Left hindlimb (tissue), 1 donor: Measurements from ENCODE around the gene C15orf39.
"Not testable (repeated sequence)": the region's sequence is repeated elsewhere in the genome, so short reads cannot be mapped to it uniquely, and the experiment has no call there.

Experiments
- DNase-seq: peaks from one replicate; pipeline ENCODE4 v3.0.0-alpha.2; 2018

The C15orf39 gene

DNA sequence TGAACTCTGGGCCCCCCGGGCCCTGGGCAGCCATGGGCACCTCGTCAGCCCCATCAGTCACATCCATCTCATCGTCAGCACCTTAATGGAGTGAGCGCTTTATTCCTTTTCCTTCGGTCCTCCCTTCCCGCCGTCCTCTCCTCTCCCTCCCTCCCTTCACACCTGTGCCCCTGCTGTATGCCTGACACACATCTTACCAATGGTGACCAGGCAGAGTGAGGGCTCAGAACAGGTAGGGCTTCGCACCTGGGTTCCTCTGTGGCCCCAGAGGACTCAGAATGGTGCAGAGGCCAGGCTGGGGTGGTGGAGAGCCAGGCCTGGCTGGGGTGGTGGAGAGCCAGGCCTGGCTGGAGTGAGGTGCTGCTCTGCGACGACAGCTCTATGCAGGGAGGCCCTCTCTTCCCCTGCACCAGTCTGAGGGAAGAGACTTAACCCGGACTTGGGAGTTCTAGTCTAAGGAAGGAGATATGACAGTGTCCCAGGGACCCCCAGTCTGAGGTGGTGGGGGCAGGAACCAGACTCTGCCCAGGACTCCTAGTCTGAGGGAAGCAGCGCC, 11.6 kb downstream of the C15orf39 start:
- no peak for DNase-seq

DNA sequence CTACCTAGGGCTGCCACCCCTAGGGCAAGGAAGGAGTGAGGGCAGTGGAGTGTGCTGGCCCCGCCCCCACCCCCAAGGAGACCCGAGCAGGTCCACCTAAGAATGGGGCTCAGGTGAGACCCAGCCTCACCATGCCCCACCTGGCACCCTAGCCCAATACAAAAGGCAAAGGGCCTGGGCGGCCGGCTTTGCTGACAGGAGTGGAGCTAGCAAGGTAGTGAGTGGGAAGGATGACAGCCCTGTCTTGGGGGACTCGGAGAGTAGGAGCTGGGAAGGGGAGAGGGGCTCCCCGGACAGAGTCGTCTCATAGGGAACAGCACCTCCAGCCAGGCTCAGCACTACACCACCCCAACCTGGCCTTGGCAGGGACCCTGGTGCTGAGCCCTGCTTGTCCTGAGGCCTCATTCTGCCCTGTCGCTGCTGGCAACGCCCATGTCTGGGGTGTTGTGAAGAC, 12.1 kb downstream of the C15orf39 start:
- DNase-seq: no peak

DNA sequence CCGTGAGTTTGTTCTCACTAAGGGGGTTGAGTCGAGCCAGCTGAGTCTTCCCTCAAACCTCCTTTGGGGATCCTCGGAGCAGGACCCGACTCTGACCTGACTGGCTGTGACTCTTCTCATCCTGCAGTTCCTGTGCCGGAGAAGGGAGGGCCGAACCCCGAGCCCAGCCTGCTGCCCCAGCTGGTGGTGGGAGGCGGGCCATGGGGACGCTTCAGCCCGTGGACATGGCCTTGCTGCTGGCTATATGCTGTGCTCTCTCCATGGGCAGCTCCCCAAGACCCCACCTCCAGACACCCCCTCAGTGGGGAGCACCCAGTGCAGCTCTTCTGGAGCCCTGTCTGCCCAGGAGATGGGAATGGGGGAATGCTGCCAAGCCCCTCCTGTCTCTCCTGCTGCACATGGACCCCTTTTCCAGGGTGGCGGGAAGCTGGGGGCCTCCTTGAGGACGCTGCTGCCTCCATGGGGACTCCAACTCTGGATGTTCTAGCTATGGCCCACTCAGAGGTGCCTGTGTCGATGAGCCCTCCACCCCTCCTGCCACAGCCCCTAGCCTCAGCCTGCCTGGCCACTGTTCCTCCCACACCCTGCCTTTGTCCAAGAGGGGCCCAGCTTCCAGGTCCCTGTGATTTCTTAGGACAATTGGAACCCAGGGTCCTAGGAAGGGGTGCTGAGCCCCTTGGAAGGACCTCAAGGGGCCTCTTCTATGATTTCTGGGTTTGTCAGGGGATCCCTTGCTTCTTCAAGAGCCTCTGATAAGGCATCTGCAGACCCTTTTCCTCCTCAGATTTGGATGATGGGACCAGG, 12.8 kb downstream of the C15orf39 start:
- no peak for DNase-seq

DNA sequence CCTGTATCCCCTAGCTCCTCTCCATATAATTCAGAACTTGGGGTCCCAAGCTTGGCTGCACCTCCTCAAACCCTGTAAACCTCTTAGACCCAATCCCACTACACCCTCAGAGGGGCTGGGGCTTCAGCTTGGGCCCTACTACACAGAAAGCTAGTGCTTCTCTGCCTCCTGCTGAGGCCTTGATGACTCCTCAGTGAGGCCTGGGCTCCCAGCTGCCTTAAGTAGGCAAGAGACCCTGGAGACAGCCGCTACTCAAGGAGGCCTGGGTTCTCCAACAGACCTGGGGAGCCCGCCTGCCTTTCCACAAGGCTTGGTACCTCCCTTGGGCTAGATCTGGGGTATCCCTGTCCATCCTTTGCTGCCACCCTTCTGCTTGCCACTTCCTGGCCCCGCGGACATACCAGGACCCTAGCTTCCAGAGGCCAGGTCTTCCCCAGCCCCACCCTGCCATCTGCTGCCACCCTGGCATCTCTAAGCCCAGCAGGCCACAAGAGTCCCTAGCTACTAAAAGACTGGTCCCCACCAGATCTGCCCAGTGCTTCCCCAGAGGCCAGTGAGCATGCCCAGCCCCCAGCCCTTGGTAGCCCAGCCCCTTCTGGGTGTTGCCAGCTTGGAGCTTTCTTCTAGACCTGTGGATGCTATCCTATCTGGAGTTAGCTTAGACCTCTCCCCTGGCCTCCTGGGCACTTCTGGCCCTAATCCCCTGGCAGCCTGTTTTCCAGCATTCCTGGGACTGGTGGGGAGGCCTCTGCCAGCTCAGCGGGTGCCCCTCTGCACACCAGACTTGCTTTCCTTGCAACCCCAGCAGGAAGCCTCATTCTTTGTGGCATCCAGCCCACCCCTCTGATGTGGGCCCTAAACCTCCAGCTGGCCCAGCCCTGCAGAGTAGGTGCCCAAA, 13.7 kb downstream of the C15orf39 start:
- no peak for DNase-seq

DNA sequence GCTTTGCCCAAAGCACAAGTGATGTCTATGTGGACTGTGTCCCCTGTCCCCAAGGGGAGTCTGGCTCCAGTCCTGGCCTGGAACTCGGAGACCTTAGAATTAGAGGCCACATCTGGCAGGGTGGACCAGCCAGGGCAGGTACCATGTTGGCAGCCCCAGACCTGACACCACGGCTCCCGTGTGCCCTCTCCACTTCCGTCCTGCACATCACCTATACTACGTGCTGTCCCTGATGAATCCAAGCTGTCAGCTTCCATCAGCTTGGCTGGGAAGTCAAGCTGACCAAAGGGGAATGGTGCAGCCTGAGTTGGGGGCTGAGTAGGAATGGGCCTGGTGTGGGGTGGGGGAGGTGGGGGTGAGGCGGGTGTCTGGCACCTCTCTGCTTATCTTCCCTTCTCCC, 15.3 kb downstream of the C15orf39 start:
- DNase-seq: no peak

DNA sequence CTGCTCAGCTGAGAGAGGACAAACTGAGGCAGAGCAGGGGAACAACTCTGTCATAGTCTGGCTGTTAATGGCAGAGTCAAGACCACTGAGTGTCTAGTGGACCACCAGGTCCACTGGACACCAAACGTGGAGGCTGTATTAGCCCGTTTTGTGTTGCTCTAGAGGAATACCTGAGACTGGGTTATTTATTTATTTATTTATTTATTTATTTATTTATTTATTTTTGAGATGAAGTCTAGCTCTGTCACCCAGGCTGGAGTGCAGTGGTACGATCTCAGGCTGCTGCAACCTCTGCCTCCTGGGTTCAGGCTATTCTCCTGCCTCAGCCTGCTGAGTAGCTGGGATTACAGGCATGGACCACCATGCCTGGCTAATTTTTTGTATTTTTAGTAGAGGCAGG, 15.9 kb downstream of the C15orf39 start:
- DNase-seq: not testable (repeated sequence)

DNA sequence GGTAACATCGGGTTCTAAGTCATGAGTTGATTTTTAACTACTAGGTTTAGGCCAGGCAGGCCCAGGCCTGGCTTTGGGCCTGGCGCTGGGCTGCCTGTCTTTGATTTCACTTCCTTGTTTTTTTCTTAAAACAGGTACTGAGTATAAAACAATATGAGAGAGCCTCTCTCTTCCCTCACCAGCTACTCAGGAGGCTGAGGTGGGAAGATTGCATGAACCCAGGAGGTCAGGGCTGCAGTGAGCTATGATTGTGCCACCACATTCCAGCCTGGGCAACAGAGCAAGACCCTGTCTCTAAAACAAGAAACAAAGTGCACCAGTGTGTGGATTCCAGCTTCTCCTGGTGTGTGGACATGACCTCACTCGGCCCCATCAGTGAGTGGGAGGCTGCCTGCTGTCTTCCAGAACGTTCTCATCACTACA, 17.8 kb downstream of the C15orf39 start:
- DNase-seq: not testable (repeated sequence)

DNA sequence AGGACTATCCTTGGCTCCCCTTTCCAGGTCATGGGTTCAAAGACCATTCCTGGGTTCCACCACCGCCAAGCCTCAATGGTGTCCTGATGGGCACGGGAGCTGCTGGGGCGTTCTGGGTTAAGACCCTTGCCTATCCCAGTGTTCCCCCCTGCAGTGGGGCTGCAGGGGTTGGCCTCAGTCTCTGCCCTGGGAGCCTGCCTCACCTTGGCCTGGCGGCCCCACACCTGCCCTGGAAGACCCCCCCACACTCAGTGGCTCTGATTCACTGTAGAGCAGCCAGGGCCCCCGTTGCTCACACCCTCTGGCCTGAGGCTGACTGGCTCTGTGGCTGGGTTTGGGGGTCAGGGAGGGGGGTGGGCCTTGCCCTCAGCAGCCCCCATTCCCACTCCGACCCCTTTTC, 22.0 kb downstream of the C15orf39 start:
- peak; percentile 12 for DNase-seq

DNA sequence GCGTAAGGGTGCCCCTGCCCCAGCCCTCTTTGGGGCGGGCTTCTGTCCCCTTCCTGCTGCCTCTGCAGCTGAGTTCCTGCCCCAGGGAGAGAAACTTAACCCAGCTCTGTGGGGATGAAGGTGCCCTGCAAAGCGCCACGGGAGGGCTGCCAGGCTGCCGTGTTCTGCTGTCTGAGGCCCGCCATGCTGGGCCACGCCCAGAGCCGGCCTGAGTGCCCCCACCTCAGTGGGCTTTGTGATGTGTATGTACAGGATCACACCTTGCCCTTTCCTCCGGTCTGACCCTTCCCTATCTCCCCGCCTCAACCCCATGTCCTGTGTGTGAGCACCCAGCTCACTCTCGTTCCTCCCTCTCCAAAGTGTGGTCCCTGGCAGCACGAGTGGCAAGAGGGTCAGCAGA, 22.6 kb downstream of the C15orf39 start:
- no peak for DNase-seq

DNA sequence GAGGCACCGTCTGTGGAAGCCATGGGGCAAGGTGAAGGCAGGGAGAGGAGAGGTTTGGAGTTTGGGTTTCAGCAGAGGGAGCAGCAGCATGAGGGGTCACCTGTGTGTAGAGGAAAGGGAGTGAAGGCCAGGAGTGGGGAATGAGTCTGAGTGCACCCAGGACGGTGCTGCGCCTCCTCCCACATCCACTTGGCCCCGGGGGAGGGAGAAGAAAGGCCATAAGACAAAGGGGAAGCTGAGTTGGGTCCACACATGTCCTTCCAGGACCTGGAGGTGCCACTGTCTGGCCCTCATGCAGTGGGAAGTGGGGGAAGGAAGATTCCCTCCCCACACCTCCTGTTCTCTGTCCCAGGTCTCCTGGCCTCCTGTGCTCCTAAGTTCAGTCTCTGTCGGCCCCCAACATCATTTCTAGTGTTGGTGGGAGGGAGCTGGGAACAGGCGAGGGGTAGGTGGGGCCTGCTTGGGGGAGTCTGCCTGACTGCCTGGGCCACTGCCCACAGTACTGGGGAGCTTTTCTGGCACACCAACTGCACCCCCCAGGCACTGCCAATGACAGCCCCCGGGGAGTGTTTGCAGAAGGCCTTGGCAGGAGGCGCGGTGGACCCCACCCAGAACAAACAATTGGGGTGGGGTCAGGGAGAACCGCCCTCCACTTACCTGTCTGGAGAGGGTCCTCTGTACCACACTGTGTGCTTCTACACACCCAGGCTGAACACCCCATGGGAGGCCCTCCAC, 23.6 kb downstream of the C15orf39 start:
- DNase-seq: not testable (repeated sequence)

DNA sequence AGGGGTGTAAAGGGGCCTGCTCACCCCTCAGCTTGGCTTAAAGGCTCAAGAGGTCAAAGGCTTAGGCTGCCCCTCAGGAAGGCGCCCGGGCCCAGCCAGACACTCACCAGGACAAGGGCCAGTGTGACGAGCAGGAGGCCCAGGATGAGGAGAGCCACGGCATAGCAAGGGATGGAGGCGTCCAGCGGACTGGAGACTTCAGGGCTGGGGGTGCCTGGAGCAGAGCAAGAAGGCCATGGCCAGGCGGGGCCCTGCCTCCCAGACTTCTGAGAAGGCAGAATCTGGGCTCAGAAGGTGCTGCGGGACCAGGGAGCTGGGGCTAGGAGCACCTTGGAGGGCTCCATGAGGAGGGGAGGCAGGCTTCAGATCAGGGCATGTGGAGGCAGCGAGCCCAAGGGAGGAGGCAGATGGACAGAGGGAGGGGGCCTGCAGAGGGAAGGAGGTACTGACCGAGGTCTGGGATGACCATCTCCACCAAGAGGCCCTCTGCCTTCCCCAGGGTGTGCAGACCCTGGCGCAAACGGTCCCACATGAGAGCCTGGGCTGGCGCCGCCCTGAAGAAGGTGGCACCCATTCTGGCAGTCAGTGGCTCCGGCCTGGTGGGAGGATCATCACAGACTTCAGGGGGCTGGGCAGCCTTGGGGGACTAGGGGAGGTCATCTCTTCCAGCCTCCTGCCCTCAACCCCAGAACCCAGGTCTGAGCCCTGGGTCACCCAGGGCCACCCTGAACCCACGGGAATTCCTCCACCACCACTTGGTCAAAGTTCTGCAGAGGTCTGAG, 24.5 kb downstream of the C15orf39 start:
- no peak for DNase-seq

DNA sequence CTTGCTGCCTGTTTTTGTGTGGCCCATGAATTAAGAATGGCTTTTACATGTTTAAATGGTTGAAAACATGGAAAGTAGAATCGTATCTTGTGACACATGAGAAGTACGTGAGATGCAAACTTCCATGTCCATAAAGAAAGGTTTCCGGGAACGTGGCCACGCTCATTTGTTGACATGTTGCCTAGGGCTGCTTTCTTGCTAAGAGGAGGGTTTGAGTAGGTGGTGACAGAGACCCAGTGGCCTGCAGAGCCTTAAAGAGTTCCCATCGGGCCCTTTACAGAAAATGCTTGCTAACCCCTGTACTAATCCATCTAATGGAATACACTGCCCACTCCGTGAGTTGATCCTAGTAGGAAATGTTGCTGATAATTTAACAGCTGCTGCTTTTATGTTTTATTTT, 25.4 kb downstream of the C15orf39 start:
- not testable (repeated sequence) for DNase-seq

DNA sequence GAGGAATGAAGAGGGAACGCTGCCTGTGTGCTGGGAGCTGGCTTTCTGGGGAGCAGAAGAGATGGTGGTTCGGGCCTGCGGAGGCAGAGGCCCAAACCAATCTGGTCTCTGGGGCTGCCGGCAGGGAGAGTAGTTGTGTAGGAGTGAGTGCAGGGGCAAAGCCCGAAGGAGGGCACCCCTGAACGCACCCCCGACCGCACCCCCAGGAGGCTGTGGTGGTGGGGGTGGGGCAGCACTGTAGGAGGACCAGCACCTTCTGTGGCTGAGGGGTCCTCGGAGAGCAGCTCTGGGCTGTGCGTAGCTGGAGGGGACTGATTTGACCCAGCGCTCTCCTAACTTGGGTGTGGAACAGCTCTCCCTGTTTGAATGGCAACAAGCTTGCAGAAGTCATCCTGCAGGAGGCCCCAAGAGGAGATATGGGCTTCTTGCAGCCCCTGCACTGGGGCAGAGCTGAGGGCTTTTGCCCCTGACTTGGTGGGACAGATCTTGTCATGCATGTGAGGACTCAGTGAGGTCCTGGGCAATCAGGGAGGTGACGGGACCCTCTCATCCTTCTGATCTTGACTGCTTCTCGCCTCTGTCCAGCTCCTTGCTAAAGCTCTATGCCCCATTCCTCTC, 26.1 kb downstream of the C15orf39 start:
- no peak for DNase-seq

DNA sequence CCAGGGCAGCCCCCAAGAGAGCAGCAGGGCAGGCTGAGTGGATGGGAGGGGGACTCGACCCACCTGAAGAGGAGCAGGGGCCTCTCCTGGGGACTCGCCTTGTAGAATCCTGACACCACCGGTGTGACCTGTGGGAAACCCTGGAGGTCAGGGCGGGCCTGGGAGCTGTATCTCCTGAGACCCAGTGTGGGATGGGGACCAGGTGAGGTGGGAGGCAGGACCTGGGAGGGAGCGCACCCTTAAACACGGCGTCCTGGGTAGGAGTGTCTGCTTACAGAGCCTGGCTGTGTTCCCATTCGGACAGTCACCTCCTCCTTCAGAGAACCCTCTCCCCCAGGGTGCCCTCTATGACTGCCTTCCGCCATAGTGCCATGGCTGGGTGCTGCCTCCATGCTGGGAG, 27.1 kb downstream of the C15orf39 start:
- DNase-seq: no peak

DNA sequence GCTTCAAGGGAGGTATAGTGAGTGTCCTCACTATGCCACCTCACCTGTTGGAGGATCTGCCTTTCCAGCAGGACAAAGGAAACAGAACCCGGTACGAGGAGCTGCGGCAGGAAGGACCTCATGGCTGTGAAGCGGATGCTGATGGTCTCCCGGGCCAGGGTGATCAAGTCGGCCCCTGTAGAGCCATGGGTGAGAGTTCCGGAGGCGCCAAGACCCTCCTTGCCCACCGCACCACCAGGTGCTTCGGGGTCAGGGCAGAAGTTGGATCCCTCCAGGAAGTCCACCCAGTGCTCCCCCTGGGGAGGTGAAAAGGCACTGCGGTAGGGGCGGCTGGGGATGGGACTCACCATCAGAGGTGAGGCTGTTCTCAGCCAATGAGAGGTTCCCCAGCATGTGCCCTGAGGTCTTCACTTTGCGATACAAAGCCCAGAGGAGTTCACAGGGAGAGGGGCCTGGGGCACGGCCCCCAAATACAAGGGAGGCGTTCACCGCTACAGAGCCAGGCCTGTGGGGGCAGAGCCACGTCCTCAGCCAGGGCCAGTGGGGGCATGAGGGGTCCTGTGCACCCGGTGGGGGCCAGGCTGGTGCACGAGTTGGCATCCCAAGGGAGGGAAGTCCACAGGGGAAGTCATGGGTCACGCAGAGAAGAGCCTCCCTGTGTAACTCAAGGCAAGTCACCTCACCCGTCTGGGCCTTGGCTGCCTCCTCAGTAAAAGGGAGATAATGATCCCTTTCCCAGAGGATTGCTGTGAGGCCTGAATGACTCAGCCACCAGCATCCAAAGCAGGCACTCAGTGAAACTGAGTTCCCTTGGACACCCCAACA, 27.7 kb downstream of the C15orf39 start:
- no peak for DNase-seq

DNA sequence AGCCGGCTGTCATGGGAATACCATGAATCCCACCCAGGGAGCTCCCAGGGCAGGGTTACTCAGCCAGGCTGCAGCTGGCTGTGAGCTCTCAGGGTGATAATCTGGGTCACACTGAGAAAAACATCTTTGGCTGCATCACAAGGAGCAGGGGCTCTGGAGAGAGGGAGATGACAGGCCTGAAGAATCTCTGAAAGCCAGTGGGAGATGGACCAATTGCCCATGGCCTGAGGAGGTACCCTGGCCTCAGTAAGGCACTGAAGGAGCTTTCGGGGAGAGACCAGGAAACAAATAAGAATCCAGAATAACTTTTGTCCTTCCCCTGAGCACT, 28.3 kb downstream of the C15orf39 start:
- no peak for DNase-seq

DNA sequence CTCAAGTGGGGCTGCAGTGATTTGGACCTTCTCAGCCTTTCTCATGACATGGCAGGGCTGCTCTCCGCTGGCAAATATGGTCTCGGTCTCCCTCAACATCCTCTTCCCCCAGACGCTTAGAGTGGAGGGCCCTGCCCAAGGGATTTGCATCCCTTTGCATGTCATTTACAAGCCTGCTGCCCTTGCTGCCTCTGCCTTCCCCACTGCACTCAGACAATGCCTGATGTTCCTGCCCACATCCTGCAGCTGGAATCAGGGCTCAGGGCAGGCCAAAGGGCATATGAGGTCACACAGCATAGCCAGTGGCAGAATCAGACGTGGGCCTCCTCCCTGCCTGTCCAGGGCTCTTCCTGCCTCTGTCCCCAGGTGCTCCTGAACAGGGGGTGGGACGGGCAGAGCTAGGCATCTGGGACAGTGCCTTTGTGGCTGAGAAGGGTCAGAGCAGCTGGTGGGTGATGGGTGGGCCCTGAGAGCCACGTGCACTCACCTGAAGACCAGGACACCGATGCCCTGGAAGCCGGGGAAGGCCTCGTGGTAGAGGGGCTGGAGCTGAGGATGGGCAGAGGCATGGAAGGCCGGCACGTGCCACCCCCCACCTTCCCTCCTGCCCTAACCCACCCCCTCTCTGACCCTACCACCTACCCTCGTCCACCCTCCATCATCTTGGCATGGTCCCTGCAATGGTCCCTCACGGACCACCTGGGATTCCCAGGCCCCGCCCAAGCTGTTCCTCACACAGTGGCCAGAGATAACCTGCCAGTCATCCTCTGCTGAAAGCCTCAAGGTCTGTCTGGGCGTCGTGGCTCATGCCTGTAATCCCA, 29.1 kb downstream of the C15orf39 start:
- DNase-seq: no peak

DNA sequence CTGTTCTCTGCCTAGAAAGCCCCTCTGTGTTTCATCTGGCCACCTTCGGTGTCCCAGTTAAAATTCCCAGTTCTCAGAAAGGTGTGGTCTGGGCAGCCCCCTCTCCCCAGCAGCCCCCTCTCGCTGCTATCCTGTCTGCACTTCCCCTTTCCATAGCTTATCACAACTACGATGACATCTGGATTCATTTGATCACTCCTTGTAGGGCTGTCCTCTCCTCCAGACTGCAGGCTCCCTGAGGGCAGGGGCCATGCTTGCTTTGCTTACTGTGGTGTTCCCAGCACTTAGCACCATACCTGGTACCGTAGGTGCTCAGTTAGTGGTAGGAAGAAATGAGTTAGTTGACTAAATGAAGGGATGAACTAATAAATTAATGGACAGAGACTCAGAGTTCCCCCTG, 30.2 kb downstream of the C15orf39 start:
- no peak for DNase-seq

DNA sequence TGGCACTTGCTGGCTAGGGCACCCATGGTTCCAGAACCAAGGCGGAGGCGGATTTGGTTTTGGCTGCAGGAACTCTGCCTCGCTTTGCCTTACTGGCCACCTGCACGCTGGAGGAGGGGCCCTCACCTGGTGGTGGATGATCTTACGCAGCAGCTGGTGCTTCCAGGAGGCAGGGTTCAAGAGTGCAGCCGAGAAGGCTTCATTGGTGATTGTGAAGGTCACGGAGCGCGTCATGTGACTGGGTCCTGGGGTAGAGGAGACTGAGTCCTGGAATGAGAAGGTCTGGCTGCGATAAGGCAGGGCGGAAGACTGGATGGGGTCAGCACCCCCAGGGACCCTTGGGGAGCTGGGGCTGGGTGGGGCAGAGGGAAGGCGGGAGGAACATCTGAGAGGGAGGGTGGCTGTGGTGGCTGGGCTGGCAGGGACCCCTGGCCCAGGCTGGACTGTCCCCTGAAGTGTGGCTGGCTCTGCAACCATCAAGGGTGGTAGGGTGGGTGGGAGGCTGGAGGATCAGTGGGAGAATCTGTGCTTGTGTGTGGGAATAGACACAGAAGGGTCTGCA, 30.7 kb downstream of the C15orf39 start:
- no peak for DNase-seq
